GM10266 (cell line): ENCODE results near the gene RGS11.
"Not testable (repeated sequence)": the region's sequence is repeated elsewhere in the genome, so short reads cannot be mapped to it uniquely, and the experiment has no call there.

Experiments
- DNase-seq: peaks from one replicate; pipeline ENCODE4 v3.0.0; 2012; ENCODE audit errors: extremely low spot score
- CTCF ChIP-seq: IDR thresholded peaks from 2 replicates; pipeline ENCODE4 v1.5.1; 2012; ENCODE audit warnings: mild to moderate bottlenecking, low read depth; ENCODE audit not compliant: control insufficient read depth, insufficient read depth; ENCODE audit errors: missing control alignments

The RGS11 gene

GRCh38 chr16:239948-240277 is 35.8 kb downstream of the RGS11 start:
- no peak for DNase-seq
- no peak for TF ChIP-seq CTCF

GRCh38 chr16:234468-235305 is 41.1 kb downstream of the RGS11 start, which contains the start of gene FAM234A:
FAM234A (plus strand) TSS chr16:234821; CDS start chr16:254414, 19,593 bp downstream.
- peak; percentile 46 for TF ChIP-seq CTCF
- DNase-seq = peak; percentile 96

- TF ChIP-seq CTCF = no peak
- DNase-seq = no peak
These were observed 44.8 kb downstream of the RGS11 start for GRCh38 chr16:230949-231348.

GRCh38 chr16:230351-230750 is 45.4 kb downstream of the RGS11 start:
- DNase-seq = not testable (repeated sequence)

GRCh38 chr16:229731-230281 is 45.9 kb downstream of the RGS11 start:
- no peak for TF ChIP-seq CTCF
- DNase-seq = no peak

GRCh38 chr16:228852-229730 is 46.7 kb downstream of the RGS11 start, which contains the start of gene LUC7L:
LUC7L (minus strand) TSS chr16:229449; CDS start chr16:229339, 110 bp downstream.
- no peak for TF ChIP-seq CTCF
- peak; percentile 92 for DNase-seq

- TF ChIP-seq CTCF = no peak
- DNase-seq = no peak
These were observed 47.4 kb downstream of the RGS11 start for GRCh38 chr16:228151-228851.
